DND-41 (cell line): ENCODE results near the gene CRTAP.

ENCODE experiments used
- ATAC-seq: fragments of 200-7000 bp; cut with Tn5 transposase; 3 replicates; pipeline ENCODE4 v1.9.1; 2021; ENCODE audit warnings: low read depth; ENCODE audit not compliant: insufficient read depth
- DNase-seq: peaks from one replicate; pipeline ENCODE4 v3.0.0-alpha.2; 2020
- H2AFZ ChIP-seq: 2 replicates; pipeline ENCODE4 v1.6.0; 2012; ENCODE audit warnings: low read depth, low read length
- H3K27ac ChIP-seq: 2 replicates; pipeline ENCODE4 v1.5.1; 2012; ENCODE audit warnings: low read length, inconsistent platforms
- H3K27me3 ChIP-seq: fragments of 200-600 bp; sonication (generic); 2 replicates; pipeline ENCODE4 v1.6.0; 2012; ENCODE audit warnings: low read length, mild to moderate bottlenecking, inconsistent platforms; ENCODE audit not compliant: insufficient read depth, poor library complexity
- H3K36me3 ChIP-seq: 2 replicates; pipeline ENCODE4 v1.5.1; 2012; ENCODE audit warnings: low read length, inconsistent platforms; ENCODE audit not compliant: insufficient read depth
- H3K4me1 ChIP-seq: 2 replicates; pipeline ENCODE4 v1.5.1; 2012; ENCODE audit warnings: mild to moderate bottlenecking, low read length; ENCODE audit not compliant: insufficient read depth
- H3K4me2 ChIP-seq: 2 replicates; pipeline ENCODE4 v1.6.0; 2012; ENCODE audit warnings: mild to moderate bottlenecking, moderate library complexity, low read length, inconsistent platforms; ENCODE audit not compliant: insufficient read depth
- H3K4me3 ChIP-seq, 2 experiments: fragments of 200-600 bp in 1 of 2; shearing (Covaris generic) in 1 of 2; 2 replicates each; pipeline ENCODE4 v1.5.1; 2012 to 2016; ENCODE audit warnings: inconsistent platforms in 2 of 2, low read length in 2 of 2, mild to moderate bottlenecking in 2 of 2, low read depth in 1 of 2, moderate library complexity in 1 of 2
- H3K79me2 ChIP-seq: 2 replicates; pipeline ENCODE4 v1.6.0; 2012; ENCODE audit warnings: low read length, inconsistent platforms; ENCODE audit not compliant: insufficient read depth
- H3K9ac ChIP-seq: 2 replicates; pipeline ENCODE4 v1.6.0; 2012; ENCODE audit warnings: low read depth, mild to moderate bottlenecking, inconsistent platforms, low read length, moderate library complexity
- H3K9me3 ChIP-seq: 2 replicates; pipeline ENCODE4 v1.5.1; 2012; ENCODE audit warnings: low read length, moderate library complexity, mild to moderate bottlenecking, inconsistent platforms; ENCODE audit not compliant: insufficient read depth, severe bottlenecking
- H4K20me1 ChIP-seq: 2 replicates; pipeline ENCODE4 v1.6.0; 2012; ENCODE audit warnings: low read length; ENCODE audit not compliant: insufficient read depth
- CTCF ChIP-seq: IDR thresholded peaks from 2 replicates; pipeline ENCODE4 v1.5.1; 2012; ENCODE audit warnings: borderline replicate concordance, low read length, moderate library complexity, mild to moderate bottlenecking; ENCODE audit not compliant: poor library complexity, severe bottlenecking; ENCODE audit errors: extremely low read depth
- EZH2 ChIP-seq: IDR thresholded peaks from 3 replicates; pipeline ENCODE4 v1.6.1; 2012; ENCODE audit warnings: borderline replicate concordance, low read depth, mild to moderate bottlenecking, moderate library complexity, low read length, inconsistent platforms; ENCODE audit not compliant: severe bottlenecking

The CRTAP gene

GRCh38 chr3:33091746-33092145 lies 22.1 kb upstream of the CRTAP start:
- H3K36me3 ChIP-seq, result peaks cover 38% of the 10 kb centered on the region

GRCh38 chr3:33092496-33093254 lies 21.1 kb upstream of the CRTAP start:
- Histone ChIP-seq H3K9me3 (no peaks in the 10 kb centered on the region), H3K9ac (no peak overlapping the region), H4K20me1 (peaks cover 44% of the 10 kb centered on the region), H3K79me2 (peaks cover 89% of the 10 kb centered on the region), H3K4me2 (no peak overlapping the region), H3K4me1 (peaks cover 17% of the 10 kb centered on the region), H3K36me3 (peaks cover 38% of the 10 kb centered on the region), H3K27me3 (no peaks in the 10 kb centered on the region), H3K4me3 (no peak overlapping the region), H2AFZ (no peak overlapping the region), H3K27ac (no peak overlapping the region)
- ATAC-seq (no peak), DNase-seq (no peak)
- TF ChIP-seq CTCF (no peak), EZH2 (no peak)

More at GRCh38 chr3:33091746-33092145, 22.1 kb upstream of the CRTAP start:
- Histone ChIP-seq H2AFZ (no peak overlapping the region), H4K20me1 (peaks cover 44% of the 10 kb centered on the region), H3K4me2 (no peak overlapping the region), H3K4me1 (peaks cover 12% of the 10 kb centered on the region), H3K79me2 (peaks cover 96% of the 10 kb centered on the region), H3K27me3 (no peaks in the 10 kb centered on the region), H3K9ac (no peak overlapping the region), H3K9me3 (no peaks in the 10 kb centered on the region), H3K4me3 (no peak overlapping the region), H3K27ac (no peak overlapping the region)
- no peak for ATAC-seq
- DNase-seq, result no peak
- TF ChIP-seq EZH2 (no peak), CTCF (no peak)

- Histone ChIP-seq H4K20me1 (peaks cover 44% of the 10 kb centered on the region), H3K4me1 (peaks cover 21% of the 10 kb centered on the region), H3K79me2 (peaks cover 77% of the 10 kb centered on the region), H3K9ac (no peak overlapping the region), H3K27me3 (no peaks in the 10 kb centered on the region), H3K9me3 (no peaks in the 10 kb centered on the region), H2AFZ (no peak overlapping the region), H3K36me3 (peaks cover 38% of the 10 kb centered on the region), H3K27ac (no peak overlapping the region), H3K4me2 (no peak overlapping the region), H3K4me3 (no peak overlapping the region)
- no peak for DNase-seq
- ATAC-seq, result no peak
- no peak for TF ChIP-seq CTCF
- TF ChIP-seq EZH2, result no peak
Measured at GRCh38 chr3:33093847-33094246, 20.0 kb upstream of the CRTAP start.
